HepG2 (cell line): ENCODE results near the gene CS. TPM values are rescaled to one million over a fixed set of nuclear protein-coding genes. Genes with fewer than 3 reads are reported as not detected.

Source experiments
- EEA1 ChIP-seq: sonication (generic); formaldehyde crosslinking; IDR thresholded peaks from 2 replicates; pipeline ENCODE4 v1.5.1; 2020; ENCODE audit warnings: mild to moderate bottlenecking, missing genetic modification reagents, borderline replicate concordance
- FOSL1 ChIP-seq: sonication (generic); formaldehyde crosslinking; IDR thresholded peaks from 2 replicates; pipeline ENCODE4 v1.9.0; 2021; ENCODE audit warnings: missing genetic modification reagents, borderline replicate concordance
- NR2C2 ChIP-seq: sonication (generic); formaldehyde crosslinking; IDR thresholded peaks from 2 replicates; pipeline ENCODE4 v1.4.0; 2020; ENCODE audit warnings: missing genetic modification reagents, mild to moderate bottlenecking, moderate library complexity, borderline replicate concordance
- RFXANK ChIP-seq: IDR thresholded peaks from 2 replicates; pipeline ENCODE4 v1.6.1; 2016
- SP1 ChIP-seq, 2 experiments: fragments of 450-650 bp in 1 of 2; sonication (generic) in 1 of 2; formaldehyde crosslinking in 1 of 2; IDR thresholded peaks; 2 replicates each; pipeline versions ENCODE4 v1.4.0 to v1.6.1; 2016 to 2020; ENCODE audit warnings: missing genetic modification reagents in 1 of 2
- SRSF1 ChIP-seq: fragments of 200-400 bp; formaldehyde crosslinking; optimal IDR thresholded peaks from 2 replicates; pipeline ENCODE3; 2017; ENCODE audit warnings: mild to moderate bottlenecking, low read depth, low read length, moderate library complexity
- TBL1XR1 ChIP-seq: fragments of 150-350 bp; IDR thresholded peaks from 2 replicates; pipeline ENCODE4 v1.6.1; 2014; ENCODE audit warnings: borderline replicate concordance, low read length; ENCODE audit not compliant: partially characterized antibody
- TMF1 ChIP-seq: sonication (generic); formaldehyde crosslinking; IDR thresholded peaks from 2 replicates; pipeline ENCODE4 v1.8.1; 2022; ENCODE audit warnings: low read depth, missing genetic modification reagents
- ZNF550 ChIP-seq: sonication (generic); formaldehyde crosslinking; IDR thresholded peaks from 2 replicates; pipeline ENCODE4 v1.4.0; 2020; ENCODE audit warnings: mild to moderate bottlenecking, missing genetic modification reagents, borderline replicate concordance
- ZNF563 ChIP-seq: sonication (generic); formaldehyde crosslinking; IDR thresholded peaks from 2 replicates; pipeline ENCODE4 v1.8.0; 2022; ENCODE audit warnings: mild to moderate bottlenecking, moderate library complexity, missing genetic modification reagents
- ZNF749 ChIP-seq: sonication (generic); formaldehyde crosslinking; IDR thresholded peaks from 2 replicates; pipeline ENCODE4 v1.8.0; 2022; ENCODE audit warnings: mild to moderate bottlenecking, missing genetic modification reagents, moderate library complexity, borderline replicate concordance
- polyA plus RNA-seq, 8 experiments: library from polyadenylated mRNA; depleted of rRNA in 3 of 8; stranded (reverse) in 7 of 8; unstranded in 1 of 8; fragments of >200 nt; fragmentation: Illumina TruSeq in 4 of 8; extraction: Trizol in 4 of 8; gene quantifications; 2 replicates each; pipeline versions ENCODE4 v1.2.1 to v1.2.3, GENCODE V29; 2011 to 2016; ENCODE audit warnings: low read depth in 4 of 8, missing spikeins in 1 of 8, mixed read lengths in 1 of 8; ENCODE audit not compliant: insufficient read depth in 1 of 8
- total RNA-seq, 5 experiments: library from RNA; depleted of rRNA; stranded (reverse); fragments of >200 nt; fragmentation: Illumina TruSeq; extraction: Trizol; gene quantifications; 2 replicates each; pipeline ENCODE4 v1.2.3, GENCODE V29; 2016; ENCODE audit warnings: low read depth in 1 of 5
- TF ChIP-seq, protein P1 (sequence below): sonication (generic); formaldehyde crosslinking; IDR thresholded peaks from 2 replicates; pipeline ENCODE4 v1.5.1; 2020; ENCODE audit warnings: missing genetic modification reagents, mild to moderate bottlenecking, borderline replicate concordance
- TF ChIP-seq, protein P2 (sequence below): sonication (generic); formaldehyde crosslinking; IDR thresholded peaks from 2 replicates; pipeline ENCODE4 v1.8.0; 2022; ENCODE audit warnings: mild to moderate bottlenecking, missing genetic modification reagents, moderate library complexity
- TF ChIP-seq, protein P3 (sequence below): sonication (generic); formaldehyde crosslinking; IDR thresholded peaks from 2 replicates; pipeline ENCODE4 v1.4.0; 2020; ENCODE audit warnings: mild to moderate bottlenecking, missing genetic modification reagents
- TF ChIP-seq, protein P4 (sequence below): sonication (generic); formaldehyde crosslinking; IDR thresholded peaks from 2 replicates; pipeline ENCODE4 v1.9.0; 2021; ENCODE audit warnings: missing genetic modification reagents, borderline replicate concordance

The CS gene
- total and polyA plus RNA-seq, 2 of the 13 experiments (the other 11 are each of a cell fraction or from before 2014, with no cell fraction given): 173 to 175 TPM

DNA sequence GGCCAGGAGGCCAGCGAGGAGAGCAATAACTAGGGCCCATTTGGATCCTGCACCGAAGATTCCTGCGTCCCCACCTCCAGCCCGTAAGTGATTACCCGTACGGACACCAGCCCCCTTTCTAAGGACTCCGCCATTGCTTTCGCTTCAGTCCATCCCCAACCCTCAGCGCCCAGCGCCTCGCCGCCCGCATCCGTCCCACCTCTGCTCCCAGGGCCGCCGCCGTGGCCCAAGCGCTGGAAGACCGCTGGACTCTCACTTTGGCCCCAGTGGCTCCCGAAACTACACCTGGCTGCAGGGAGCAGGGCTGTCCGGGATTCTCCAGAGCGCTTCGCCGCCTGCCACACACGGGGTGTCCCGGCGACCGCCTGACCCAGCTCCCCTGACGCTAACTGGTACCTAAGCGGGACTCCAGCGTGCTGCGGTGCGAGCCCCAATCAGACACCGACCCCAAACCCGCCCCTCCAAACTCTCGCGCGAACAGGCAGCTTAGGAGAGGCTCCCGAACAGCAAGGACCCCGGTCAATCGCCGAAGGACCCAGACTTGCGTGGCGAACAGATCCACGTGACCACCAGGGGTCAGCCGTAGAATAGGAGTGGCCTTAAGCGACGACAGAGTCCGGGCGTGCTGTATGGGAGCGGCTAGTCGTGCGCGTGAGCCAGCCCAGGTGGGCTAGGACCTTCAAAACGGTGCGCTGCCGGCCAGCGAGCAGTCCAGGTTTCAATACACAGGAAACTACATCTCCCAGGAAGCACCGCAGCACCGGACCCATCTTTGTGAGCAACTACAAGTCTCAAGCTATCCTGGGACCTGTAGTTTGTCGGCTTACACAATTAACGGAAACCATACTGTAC, 15.7 kb upstream of the CS start, which contains the start of gene CNPY2 (continued):
- peak; percentile 17; the same call in 1 of the 2 replicates for TF ChIP-seq EEA1 (CRISPR knock-in tag)
- TF ChIP-seq TBL1XR1: peak; percentile 52
- TF ChIP-seq FOSL1 (CRISPR knock-in tag): no peak; the same call in 1 of the 2 replicates
- 0 out of 2 replicates have a peak, but pooled peaks have one; percentile 19 for TF ChIP-seq ZNF749 (CRISPR knock-in tag)
- TF ChIP-seq TMF1 (CRISPR knock-in tag): peak; percentile 74; the same call in 1 of the 2 replicates
- peak; percentile 92 for TF ChIP-seq ZNF563 (CRISPR knock-in tag)
- TF ChIP-seq, protein P1, sequence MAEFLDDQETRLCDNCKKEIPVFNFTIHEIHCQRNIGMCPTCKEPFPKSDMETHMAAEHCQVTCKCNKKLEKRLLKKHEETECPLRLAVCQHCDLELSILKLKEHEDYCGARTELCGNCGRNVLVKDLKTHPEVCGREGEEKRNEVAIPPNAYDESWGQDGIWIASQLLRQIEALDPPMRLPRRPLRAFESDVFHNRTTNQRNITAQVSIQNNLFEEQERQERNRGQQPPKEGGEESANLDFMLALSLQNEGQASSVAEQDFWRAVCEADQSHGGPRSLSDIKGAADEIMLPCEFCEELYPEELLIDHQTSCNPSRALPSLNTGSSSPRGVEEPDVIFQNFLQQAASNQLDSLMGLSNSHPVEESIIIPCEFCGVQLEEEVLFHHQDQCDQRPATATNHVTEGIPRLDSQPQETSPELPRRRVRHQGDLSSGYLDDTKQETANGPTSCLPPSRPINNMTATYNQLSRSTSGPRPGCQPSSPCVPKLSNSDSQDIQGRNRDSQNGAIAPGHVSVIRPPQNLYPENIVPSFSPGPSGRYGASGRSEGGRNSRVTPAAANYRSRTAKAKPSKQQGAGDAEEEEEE: no peak
- TF ChIP-seq, protein P2, sequence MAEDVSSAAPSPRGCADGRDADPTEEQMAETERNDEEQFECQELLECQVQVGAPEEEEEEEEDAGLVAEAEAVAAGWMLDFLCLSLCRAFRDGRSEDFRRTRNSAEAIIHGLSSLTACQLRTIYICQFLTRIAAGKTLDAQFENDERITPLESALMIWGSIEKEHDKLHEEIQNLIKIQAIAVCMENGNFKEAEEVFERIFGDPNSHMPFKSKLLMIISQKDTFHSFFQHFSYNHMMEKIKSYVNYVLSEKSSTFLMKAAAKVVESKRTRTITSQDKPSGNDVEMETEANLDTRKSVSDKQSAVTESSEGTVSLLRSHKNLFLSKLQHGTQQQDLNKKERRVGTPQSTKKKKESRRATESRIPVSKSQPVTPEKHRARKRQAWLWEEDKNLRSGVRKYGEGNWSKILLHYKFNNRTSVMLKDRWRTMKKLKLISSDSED: no peak
- peak; percentile 13 for TF ChIP-seq SRSF1
- TF ChIP-seq SP1 (IDR thresholded peaks at IDR 0.05): no peak
- no peak; the same call in 1 of the 2 replicates for TF ChIP-seq SP1 (CRISPR knock-in tag; IDR thresholded peaks at IDR 0.05)
- TF ChIP-seq, protein P3, sequence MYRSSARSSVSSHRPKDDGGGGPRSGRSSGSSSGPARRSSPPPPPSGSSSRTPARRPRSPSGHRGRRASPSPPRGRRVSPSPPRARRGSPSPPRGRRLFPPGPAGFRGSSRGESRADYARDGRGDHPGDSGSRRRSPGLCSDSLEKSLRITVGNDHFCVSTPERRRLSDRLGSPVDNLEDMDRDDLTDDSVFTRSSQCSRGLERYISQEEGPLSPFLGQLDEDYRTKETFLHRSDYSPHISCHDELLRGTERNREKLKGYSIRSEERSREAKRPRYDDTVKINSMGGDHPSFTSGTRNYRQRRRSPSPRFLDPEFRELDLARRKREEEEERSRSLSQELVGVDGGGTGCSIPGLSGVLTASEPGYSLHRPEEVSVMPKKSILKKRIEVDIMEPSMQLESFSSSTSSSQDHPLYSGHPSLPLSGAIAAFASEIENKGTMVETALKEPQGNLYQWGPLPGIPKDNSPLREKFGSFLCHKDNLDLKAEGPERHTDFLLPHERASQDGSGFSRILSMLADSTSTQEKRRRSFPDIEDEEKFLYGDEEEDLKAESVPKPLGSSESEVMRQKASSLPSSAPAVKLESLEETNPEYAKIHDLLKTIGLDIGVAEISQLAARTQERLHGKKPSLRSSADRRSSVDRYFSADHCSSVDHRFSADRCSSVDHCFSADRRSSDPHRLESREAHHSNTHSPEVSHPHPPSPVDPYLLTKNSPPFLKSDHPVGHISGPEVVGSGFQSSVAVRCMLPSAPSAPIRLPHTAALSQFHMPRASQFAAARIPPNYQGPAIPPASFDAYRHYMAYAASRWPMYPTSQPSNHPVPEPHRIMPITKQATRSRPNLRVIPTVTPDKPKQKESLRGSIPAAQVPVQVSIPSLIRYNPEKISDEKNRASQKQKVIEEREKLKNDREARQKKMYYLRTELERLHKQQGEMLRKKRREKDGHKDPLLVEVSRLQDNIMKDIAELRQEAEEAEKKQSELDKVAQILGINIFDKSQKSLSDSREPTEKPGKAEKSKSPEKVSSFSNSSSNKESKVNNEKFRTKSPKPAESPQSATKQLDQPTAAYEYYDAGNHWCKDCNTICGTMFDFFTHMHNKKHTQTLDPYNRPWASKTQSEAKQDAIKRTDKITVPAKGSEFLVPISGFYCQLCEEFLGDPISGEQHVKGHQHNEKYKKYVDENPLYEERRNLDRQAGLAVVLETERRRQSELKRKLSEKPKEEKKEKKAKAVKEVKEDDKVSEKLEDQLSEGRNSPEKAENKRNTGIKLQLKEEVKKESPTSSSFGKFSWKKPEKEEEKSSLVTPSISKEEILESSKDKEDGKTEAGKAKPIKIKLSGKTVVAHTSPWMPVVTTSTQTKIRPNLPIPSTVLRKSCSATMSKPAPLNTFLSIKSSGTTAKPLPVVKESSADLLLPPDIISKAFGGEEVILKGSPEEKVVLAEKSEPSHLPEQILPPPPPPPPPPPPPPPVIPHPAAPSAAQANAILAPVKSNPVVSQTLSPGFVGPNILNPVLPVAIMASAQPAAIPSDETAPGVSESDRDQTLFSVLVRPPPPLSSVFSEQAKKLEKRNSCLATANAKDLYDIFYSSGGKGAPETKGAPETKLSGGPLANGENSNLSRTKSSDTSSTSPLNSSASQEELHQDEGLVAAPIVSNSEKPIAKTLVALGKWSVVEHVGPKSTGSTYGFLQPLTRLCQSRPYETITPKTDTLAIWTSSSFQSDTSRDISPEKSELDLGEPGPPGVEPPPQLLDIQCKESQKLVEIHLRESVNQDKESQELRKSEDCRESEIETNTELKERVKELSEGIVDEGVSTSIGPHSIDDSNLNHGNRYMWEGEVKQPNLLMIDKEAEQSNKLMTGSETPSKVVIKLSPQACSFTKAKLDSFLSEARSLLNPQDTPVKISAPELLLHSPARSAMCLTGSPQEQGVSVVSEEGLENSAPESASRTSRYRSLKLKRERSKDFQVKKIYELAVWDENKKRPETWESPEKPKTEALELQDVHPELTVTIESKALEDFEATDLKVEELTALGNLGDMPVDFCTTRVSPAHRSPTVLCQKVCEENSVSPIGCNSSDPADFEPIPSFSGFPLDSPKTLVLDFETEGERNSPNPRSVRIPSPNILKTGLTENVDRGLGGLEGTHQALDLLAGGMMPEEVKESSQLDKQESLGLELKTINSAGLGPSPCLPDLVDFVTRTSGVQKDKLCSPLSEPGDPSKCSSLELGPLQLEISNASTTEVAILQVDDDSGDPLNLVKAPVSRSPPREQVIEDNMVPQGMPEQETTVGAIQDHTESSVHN: 0 out of 2 replicates have a peak, but pooled peaks have one; percentile 19
- peak; percentile 91 for TF ChIP-seq NR2C2 (CRISPR knock-in tag)
- TF ChIP-seq, protein P4, sequence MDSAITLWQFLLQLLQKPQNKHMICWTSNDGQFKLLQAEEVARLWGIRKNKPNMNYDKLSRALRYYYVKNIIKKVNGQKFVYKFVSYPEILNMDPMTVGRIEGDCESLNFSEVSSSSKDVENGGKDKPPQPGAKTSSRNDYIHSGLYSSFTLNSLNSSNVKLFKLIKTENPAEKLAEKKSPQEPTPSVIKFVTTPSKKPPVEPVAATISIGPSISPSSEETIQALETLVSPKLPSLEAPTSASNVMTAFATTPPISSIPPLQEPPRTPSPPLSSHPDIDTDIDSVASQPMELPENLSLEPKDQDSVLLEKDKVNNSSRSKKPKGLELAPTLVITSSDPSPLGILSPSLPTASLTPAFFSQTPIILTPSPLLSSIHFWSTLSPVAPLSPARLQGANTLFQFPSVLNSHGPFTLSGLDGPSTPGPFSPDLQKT (CRISPR knock-in tag): no peak
- TF ChIP-seq ZNF550: no peak
- TF ChIP-seq RFXANK (CRISPR knock-in tag): peak; percentile 51; the same call in 1 of the 2 replicates
